BE2C (cell line): Measurements from ENCODE around the gene SIN3A.
A peak's percentile ranks its signal among the peaks of the same experiment; 100 is the strongest.
"Not testable (repeated sequence)": the region's sequence is repeated elsewhere in the genome, so short reads cannot be mapped to it uniquely, and the experiment has no call there.

Experiments
- DNase-seq: peaks from one replicate; pipeline ENCODE4 v3.0.0-alpha.2; 2020
- H3K27me3 ChIP-seq: fragments of 250-450 bp; sonication (Bioruptor Pico); 2 replicates; pipeline ENCODE4 v1.5.1; 2020; ENCODE audit warnings: mild to moderate bottlenecking
- H3K36me3 ChIP-seq: fragments of 250-450 bp; sonication (Bioruptor Pico); 2 replicates; pipeline ENCODE4 v1.5.1; 2020; ENCODE audit warnings: mild to moderate bottlenecking
- H3K4me1 ChIP-seq: fragments of 250-450 bp; sonication (Bioruptor Pico); 2 replicates; pipeline ENCODE4 v1.5.1; 2020
- H3K4me3 ChIP-seq: 2 replicates; pipeline ENCODE4 v1.5.1; 2011; ENCODE audit warnings: low read depth, low read length
- H3K9me3 ChIP-seq: fragments of 250-450 bp; sonication (Bioruptor Pico); 2 replicates; pipeline ENCODE4 v1.5.1; 2020
- CTCF ChIP-seq: IDR thresholded peaks from 2 replicates; pipeline ENCODE4 v1.5.1; 2012; ENCODE audit warnings: mild to moderate bottlenecking, low read depth, low read length

SIN3A gene

GRCh38 chr15:75335313-75335704, 116.2 kb downstream of the SIN3A start:
- H3K9me3 ChIP-seq, result no peaks in the 10 kb centered on the region

GRCh38 chr15:75333654-75334419, 117.7 kb downstream of the SIN3A start:
- H3K27me3 ChIP-seq, H3K4me3 ChIP-seq, H3K4me1 ChIP-seq, DNase-seq, H3K9me3 ChIP-seq, H3K36me3 ChIP-seq: not testable (repeated sequence)

More at GRCh38 chr15:75335313-75335704, 116.2 kb downstream of the SIN3A start:
- no peaks in the 10 kb centered on the region for H3K4me1 ChIP-seq
- no peaks in the 10 kb centered on the region; the same call in 1 of the 2 replicates for H3K36me3 ChIP-seq
- H3K27me3 ChIP-seq, result no peaks in the 10 kb centered on the region
- DNase-seq, result no peak
- peak overlapping the region; percentile 81 for H3K4me3 ChIP-seq
- no peak for TF ChIP-seq CTCF

GRCh38 chr15:75332093-75332492, 119.4 kb downstream of the SIN3A start:
- H3K4me3 ChIP-seq, H3K36me3 ChIP-seq, DNase-seq, H3K9me3 ChIP-seq, H3K27me3 ChIP-seq, H3K4me1 ChIP-seq: not testable (repeated sequence)

- Histone ChIP-seq H3K4me1 (no peaks in the 10 kb centered on the region), H3K4me3 (no peak overlapping the region), H3K9me3 (no peaks in the 10 kb centered on the region), H3K36me3 (no peaks in the 10 kb centered on the region), H3K27me3 (no peaks in the 10 kb centered on the region)
- TF ChIP-seq CTCF, result no peak
- no peak for DNase-seq
These were observed 121.9 kb downstream of the SIN3A start for GRCh38 chr15:75329571-75329970.

GRCh38 chr15:75328493-75329314, 122.8 kb downstream of the SIN3A start:
- H3K4me3 ChIP-seq, result no peak overlapping the region
- no peaks in the 10 kb centered on the region for H3K27me3 ChIP-seq
- H3K4me1 ChIP-seq, result no peaks in the 10 kb centered on the region
- DNase-seq, result no peak
- no peak for TF ChIP-seq CTCF
- H3K9me3 ChIP-seq, result no peaks in the 10 kb centered on the region
- no peaks in the 10 kb centered on the region for H3K36me3 ChIP-seq

- H3K9me3 ChIP-seq, result no peaks in the 10 kb centered on the region
- H3K4me3 ChIP-seq, result no peak overlapping the region
- H3K36me3 ChIP-seq, result no peaks in the 10 kb centered on the region
- H3K27me3 ChIP-seq, result no peaks in the 10 kb centered on the region
- H3K4me1 ChIP-seq, result no peaks in the 10 kb centered on the region
- no peak for TF ChIP-seq CTCF
- DNase-seq, result no peak
These were observed 124.0 kb downstream of the SIN3A start for GRCh38 chr15:75327491-75327890.

GRCh38 chr15:75327005-75327404, 124.5 kb downstream of the SIN3A start:
- no peak for DNase-seq
- no peaks in the 10 kb centered on the region for H3K4me1 ChIP-seq
- H3K27me3 ChIP-seq, result no peaks in the 10 kb centered on the region
- TF ChIP-seq CTCF, result no peak
- no peak overlapping the region for H3K4me3 ChIP-seq
- H3K9me3 ChIP-seq, result no peaks in the 10 kb centered on the region
- H3K36me3 ChIP-seq, result no peaks in the 10 kb centered on the region
